T-helper 17 cell (primary cell): ENCODE measurements around the gene PLB1. TPM values are rescaled to one million over a fixed set of nuclear protein-coding genes. Genes with fewer than 3 reads are reported as not detected.
A peak's percentile ranks its signal among the peaks of the same experiment; 100 is the strongest.

ENCODE experiments used
- ATAC-seq: fragments of 150-1000 bp; cut with Tn5 transposase; 2 replicates; pipeline ENCODE4 v1.10.0; 2021; ENCODE audit warnings: mild to moderate bottlenecking, moderate library complexity
- DNase-seq, 3 donors: peaks; one replicate each; pipeline versions ENCODE4 v3.0.0 to v3.0.0-alpha.2; 2020 to 2021
- H3K9me3 ChIP-seq: one replicate; pipeline ENCODE4 v1.7.0; 2013; ENCODE audit warnings: low read length, mild to moderate bottlenecking; ENCODE audit not compliant: control insufficient read depth, poor library complexity, severe bottlenecking
- H3K27ac Mint-ChIP-seq: one replicate; pipeline ENCODE4 v1.8.0; 2022; ENCODE audit warnings: mild to moderate bottlenecking, moderate library complexity, mixed read lengths
- H3K27me3 Mint-ChIP-seq: one replicate; pipeline ENCODE4 v1.8.0; 2022; ENCODE audit warnings: mixed read lengths
- H3K36me3 Mint-ChIP-seq: one replicate; pipeline ENCODE4 v1.8.0; 2022; ENCODE audit warnings: low read depth, mixed read lengths
- H3K4me1 Mint-ChIP-seq: one replicate; pipeline ENCODE4 v1.8.0; 2022; ENCODE audit warnings: mild to moderate bottlenecking, mixed read lengths
- H3K4me3 Mint-ChIP-seq: one replicate; pipeline ENCODE4 v1.8.0; 2022; ENCODE audit warnings: mild to moderate bottlenecking, moderate library complexity, mixed read lengths
- total RNA-seq, 4 donors: library from RNA in 2 of 4; stranded (reverse) in 2 of 4; gene quantifications; one replicate each; pipeline ENCODE4 v1.2.3 and lab custom pipeline; 2022 to 2026

PLB1 gene
- total RNA-seq, 2 donors from 2014 or later = 2.2 to 2.7 TPM

GRCh38 chr2:28617502-28618184, 121.8 kb downstream of the PLB1 start:
- ATAC-seq (no peak), DNase-seq (no peak)
- H3K9me3 ChIP-seq = no peaks in the 10 kb centered on the region
- H3K4me1 Mint-ChIP-seq = peaks cover 42% of the 10 kb centered on the region
- H3K27me3 Mint-ChIP-seq = no peaks in the 10 kb centered on the region
- H3K4me3 Mint-ChIP-seq = peak overlapping the region; percentile 9
- H3K27ac Mint-ChIP-seq = no peak overlapping the region
- H3K36me3 Mint-ChIP-seq = peaks cover 2% of the 10 kb centered on the region

- peaks cover 48% of the 10 kb centered on the region for H3K4me1 Mint-ChIP-seq
- no peak overlapping the region for H3K4me3 Mint-ChIP-seq
- no peak overlapping the region for H3K27ac Mint-ChIP-seq
- H3K27me3 Mint-ChIP-seq = no peaks in the 10 kb centered on the region
- no peaks in the 10 kb centered on the region for H3K9me3 ChIP-seq
- ATAC-seq (no peak), DNase-seq (no peak)
- H3K36me3 Mint-ChIP-seq = peaks cover 2% of the 10 kb centered on the region
Measured at GRCh38 chr2:28618221-28619141, 122.6 kb downstream of the PLB1 start.

GRCh38 chr2:28619213-28620196, 123.6 kb downstream of the PLB1 start:
- Mint-ChIP-seq H3K27ac (no peak overlapping the region), H3K4me3 (peak overlapping the region; percentile 81)

GRCh38 chr2:28620291-28620793, 124.5 kb downstream of the PLB1 start:
- DNase-seq (no peak), ATAC-seq (no peak)
- Mint-ChIP-seq H3K4me1 (peaks cover 62% of the 10 kb centered on the region), H3K27ac (no peak overlapping the region), H3K36me3 (peaks cover 2% of the 10 kb centered on the region), H3K4me3 (peak overlapping the region; percentile 81), H3K27me3 (no peaks in the 10 kb centered on the region)
- no peaks in the 10 kb centered on the region for H3K9me3 ChIP-seq

More at GRCh38 chr2:28619213-28620196, 123.6 kb downstream of the PLB1 start:
- DNase-seq (no peak), ATAC-seq (no peak)
- peaks cover 53% of the 10 kb centered on the region for H3K4me1 Mint-ChIP-seq
- H3K36me3 Mint-ChIP-seq = peaks cover 2% of the 10 kb centered on the region
- H3K27me3 Mint-ChIP-seq = no peaks in the 10 kb centered on the region
- no peaks in the 10 kb centered on the region for H3K9me3 ChIP-seq

GRCh38 chr2:28620801-28621171, 124.9 kb downstream of the PLB1 start:
- no peak for ATAC-seq
- H3K36me3 Mint-ChIP-seq = peaks cover 2% of the 10 kb centered on the region

GRCh38 chr2:28621172-28622100, 125.6 kb downstream of the PLB1 start:
- Mint-ChIP-seq H3K4me1 (peaks cover 64% of the 10 kb centered on the region), H3K4me3 (peak overlapping the region; percentile 81), H3K27me3 (no peaks in the 10 kb centered on the region), H3K36me3 (peaks cover 2% of the 10 kb centered on the region), H3K27ac (no peak overlapping the region)
- peak; percentile 49 to 77 (median 69) for DNase-seq
- peak; percentile 88 for ATAC-seq
- H3K9me3 ChIP-seq = no peaks in the 10 kb centered on the region

More at GRCh38 chr2:28620801-28621171, 124.9 kb downstream of the PLB1 start:
- no peaks in the 10 kb centered on the region for H3K9me3 ChIP-seq
- Mint-ChIP-seq H3K27ac (no peak overlapping the region), H3K4me3 (peak overlapping the region; percentile 81), H3K27me3 (no peaks in the 10 kb centered on the region), H3K4me1 (peaks cover 64% of the 10 kb centered on the region)
- DNase-seq = no peak

GRCh38 chr2:28622101-28622499, 126.2 kb downstream of the PLB1 start:
- Mint-ChIP-seq H3K27ac (no peak overlapping the region), H3K4me1 (peaks cover 64% of the 10 kb centered on the region), H3K27me3 (no peaks in the 10 kb centered on the region), H3K4me3 (peak overlapping the region; percentile 81), H3K36me3 (peaks cover 2% of the 10 kb centered on the region)
- ATAC-seq (peak; percentile 6), DNase-seq (no peak)
- H3K9me3 ChIP-seq = no peaks in the 10 kb centered on the region

GRCh38 chr2:28623582-28624405, 127.9 kb downstream of the PLB1 start:
- DNase-seq (no peak), ATAC-seq (no peak)
- H3K9me3 ChIP-seq = no peaks in the 10 kb centered on the region
- no peaks in the 10 kb centered on the region for H3K27me3 Mint-ChIP-seq
- peaks cover 64% of the 10 kb centered on the region for H3K4me1 Mint-ChIP-seq
- H3K36me3 Mint-ChIP-seq = peaks cover 2% of the 10 kb centered on the region
- H3K27ac Mint-ChIP-seq = no peak overlapping the region
- H3K4me3 Mint-ChIP-seq = peak overlapping the region; percentile 34

GRCh38 chr2:28624436-28624792, 128.6 kb downstream of the PLB1 start:
- Mint-ChIP-seq H3K36me3 (peaks cover 2% of the 10 kb centered on the region), H3K27ac (no peak overlapping the region), H3K4me1 (peaks cover 59% of the 10 kb centered on the region), H3K4me3 (peak overlapping the region; percentile 77), H3K27me3 (no peaks in the 10 kb centered on the region)
- no peaks in the 10 kb centered on the region for H3K9me3 ChIP-seq
- DNase-seq (no peak), ATAC-seq (no peak)

GRCh38 chr2:28624793-28625701, 129.2 kb downstream of the PLB1 start:
- Mint-ChIP-seq H3K36me3 (no peaks in the 10 kb centered on the region), H3K4me3 (peak overlapping the region; percentile 77), H3K4me1 (peaks cover 53% of the 10 kb centered on the region), H3K27me3 (no peaks in the 10 kb centered on the region), H3K27ac (no peak overlapping the region)
- H3K9me3 ChIP-seq = no peaks in the 10 kb centered on the region
- ATAC-seq (peak; percentile 64), DNase-seq (peak; percentile 54 to 70 (median 63))
